ENCODE data around the gene FER.

FER gene

GRCh38 chr5:109060378-109061025, 312.8 kb downstream of the FER start:
- no peak for DNase-seq (ENCODE audit: low read depth in 1 of 2, low spot score in 1 of 2)
- in situ Hi-C loops (cut with HindIII; ENCODE audit: low pct_unique_long_range_greater_than_20kb, low sequenced_read_pairs), result no loop called here
- no peak for TF ChIP-seq JUND (IDR thresholded peaks at IDR 0.05; ENCODE audit: low read depth)

- DNase-seq (ENCODE audit: low read depth in 1 of 2, low spot score in 1 of 2), result no peak
- in situ Hi-C loops (cut with HindIII; ENCODE audit: low pct_unique_long_range_greater_than_20kb, low sequenced_read_pairs), result no loop called here
These were observed 315.0 kb downstream of the FER start for GRCh38 chr5:109062664-109063063.

GRCh38 chr5:109063223-109063622, 315.5 kb downstream of the FER start:
- in situ Hi-C loops (cut with HindIII; ENCODE audit: low pct_unique_long_range_greater_than_20kb, low sequenced_read_pairs), result no loop called here
- DNase-seq (ENCODE audit: low read depth in 1 of 2, low spot score in 1 of 2), result no peak
- TF ChIP-seq JUND (IDR thresholded peaks at IDR 0.05; ENCODE audit: low read depth), result no peak

More at GRCh38 chr5:109062664-109063063, 315.0 kb downstream of the FER start:
- no peak for TF ChIP-seq JUND (IDR thresholded peaks at IDR 0.05; ENCODE audit: low read depth)

GRCh38 chr5:109076741-109077140, 329.0 kb downstream of the FER start:
- no peak for TF ChIP-seq JUND (IDR thresholded peaks at IDR 0.05; ENCODE audit: low read depth)

GRCh38 chr5:109078448-109078847, 330.8 kb downstream of the FER start:
- in situ Hi-C loops (cut with HindIII; ENCODE audit: low pct_unique_long_range_greater_than_20kb, low sequenced_read_pairs), result no loop called here

More at GRCh38 chr5:109076741-109077140, 329.0 kb downstream of the FER start:
- no peak for DNase-seq (ENCODE audit: low read depth in 1 of 2, low spot score in 1 of 2)
- in situ Hi-C loops (cut with HindIII; ENCODE audit: low pct_unique_long_range_greater_than_20kb, low sequenced_read_pairs), result no loop called here

GRCh38 chr5:109080481-109080880, 332.8 kb downstream of the FER start:
- in situ Hi-C loops (cut with HindIII; ENCODE audit: low pct_unique_long_range_greater_than_20kb, low sequenced_read_pairs), result no loop called here
- TF ChIP-seq JUND (IDR thresholded peaks at IDR 0.05; ENCODE audit: low read depth), result no peak
- DNase-seq (ENCODE audit: low read depth in 1 of 2, low spot score in 1 of 2), result no peak

More at GRCh38 chr5:109078448-109078847, 330.8 kb downstream of the FER start:
- DNase-seq (ENCODE audit: low read depth in 1 of 2, low spot score in 1 of 2), result no peak
- TF ChIP-seq JUND (IDR thresholded peaks at IDR 0.05; ENCODE audit: low read depth), result no peak

GRCh38 chr5:109080896-109081295, 333.2 kb downstream of the FER start:
- in situ Hi-C loops (cut with HindIII; ENCODE audit: low pct_unique_long_range_greater_than_20kb, low sequenced_read_pairs), result no loop called here
- DNase-seq (ENCODE audit: low read depth in 1 of 2, low spot score in 1 of 2), result no peak

GRCh38 chr5:109083937-109084336, 336.2 kb downstream of the FER start:
- DNase-seq (ENCODE audit: low read depth in 1 of 2, low spot score in 1 of 2), result no peak
- in situ Hi-C loops (cut with HindIII; ENCODE audit: low pct_unique_long_range_greater_than_20kb, low sequenced_read_pairs), result no loop called here
- TF ChIP-seq JUND (IDR thresholded peaks at IDR 0.05; ENCODE audit: low read depth), result no peak

More at GRCh38 chr5:109080896-109081295, 333.2 kb downstream of the FER start:
- no peak for TF ChIP-seq JUND (IDR thresholded peaks at IDR 0.05; ENCODE audit: low read depth)

- in situ Hi-C loops (cut with HindIII; ENCODE audit: low pct_unique_long_range_greater_than_20kb, low sequenced_read_pairs), result no loop called here
- TF ChIP-seq JUND (IDR thresholded peaks at IDR 0.05; ENCODE audit: low read depth), result no peak
- no peak for DNase-seq (ENCODE audit: low read depth in 1 of 2, low spot score in 1 of 2)
These were observed 341.5 kb downstream of the FER start for GRCh38 chr5:109089191-109089590.

GRCh38 chr5:109099081-109099480, 351.4 kb downstream of the FER start:
- TF ChIP-seq JUND (IDR thresholded peaks at IDR 0.05; ENCODE audit: low read depth), result no peak
- no peak for DNase-seq (ENCODE audit: low read depth in 1 of 2, low spot score in 1 of 2)
- in situ Hi-C loops (cut with HindIII; ENCODE audit: low pct_unique_long_range_greater_than_20kb, low sequenced_read_pairs), result no loop called here

GRCh38 chr5:109100971-109101370, 353.3 kb downstream of the FER start:
- no peak for TF ChIP-seq JUND (IDR thresholded peaks at IDR 0.05; ENCODE audit: low read depth)
- in situ Hi-C loops (cut with HindIII; ENCODE audit: low pct_unique_long_range_greater_than_20kb, low sequenced_read_pairs), result no loop called here
- no peak for DNase-seq (ENCODE audit: low read depth in 1 of 2, low spot score in 1 of 2)

GRCh38 chr5:109102096-109102690, 354.5 kb downstream of the FER start:
- in situ Hi-C loops (cut with HindIII; ENCODE audit: low pct_unique_long_range_greater_than_20kb, low sequenced_read_pairs), result no loop called here
- no peak for DNase-seq (ENCODE audit: low read depth in 1 of 2, low spot score in 1 of 2)
- no peak for TF ChIP-seq JUND (IDR thresholded peaks at IDR 0.05; ENCODE audit: low read depth)

- TF ChIP-seq JUND (IDR thresholded peaks at IDR 0.05; ENCODE audit: low read depth), result no peak
- in situ Hi-C loops (cut with HindIII; ENCODE audit: low pct_unique_long_range_greater_than_20kb, low sequenced_read_pairs), result no loop called here
- DNase-seq (ENCODE audit: low read depth in 1 of 2, low spot score in 1 of 2), result no peak
These were observed 358.1 kb downstream of the FER start for GRCh38 chr5:109105631-109106267.
